ENCODE results near the gene CUTA.

- TF ChIP-seq EZH2 (IDR thresholded peaks at IDR 0.05; ENCODE audit: borderline replicate concordance, low read depth, low read length, severe bottlenecking): no peak
- TF ChIP-seq, protein P1, sequence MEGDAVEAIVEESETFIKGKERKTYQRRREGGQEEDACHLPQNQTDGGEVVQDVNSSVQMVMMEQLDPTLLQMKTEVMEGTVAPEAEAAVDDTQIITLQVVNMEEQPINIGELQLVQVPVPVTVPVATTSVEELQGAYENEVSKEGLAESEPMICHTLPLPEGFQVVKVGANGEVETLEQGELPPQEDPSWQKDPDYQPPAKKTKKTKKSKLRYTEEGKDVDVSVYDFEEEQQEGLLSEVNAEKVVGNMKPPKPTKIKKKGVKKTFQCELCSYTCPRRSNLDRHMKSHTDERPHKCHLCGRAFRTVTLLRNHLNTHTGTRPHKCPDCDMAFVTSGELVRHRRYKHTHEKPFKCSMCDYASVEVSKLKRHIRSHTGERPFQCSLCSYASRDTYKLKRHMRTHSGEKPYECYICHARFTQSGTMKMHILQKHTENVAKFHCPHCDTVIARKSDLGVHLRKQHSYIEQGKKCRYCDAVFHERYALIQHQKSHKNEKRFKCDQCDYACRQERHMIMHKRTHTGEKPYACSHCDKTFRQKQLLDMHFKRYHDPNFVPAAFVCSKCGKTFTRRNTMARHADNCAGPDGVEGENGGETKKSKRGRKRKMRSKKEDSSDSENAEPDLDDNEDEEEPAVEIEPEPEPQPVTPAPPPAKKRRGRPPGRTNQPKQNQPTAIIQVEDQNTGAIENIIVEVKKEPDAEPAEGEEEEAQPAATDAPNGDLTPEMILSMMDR (IDR thresholded peaks at IDR 0.05; ENCODE audit: borderline replicate concordance, extremely low read depth, low read length, poor library complexity, severe bottlenecking): no peak
Measured at GRCh38 chr6:33467091-33467490, 49.2 kb upstream of the CUTA start.

Measured in DND-41 (cell line).